ENCODE data around the gene PLPP4.
A peak's percentile ranks its signal among the peaks of the same experiment; 100 is the strongest.

PLPP4 gene

GRCh38 chr10:120492346-120492745, 35.3 kb downstream of the PLPP4 start:
- no peak for DNase-seq

- DNase-seq: no peak
Observed at GRCh38 chr10:120493411-120494312, 36.6 kb downstream of the PLPP4 start.

GRCh38 chr10:120494313-120494710, 37.3 kb downstream of the PLPP4 start:
- DNase-seq: no peak

- DNase-seq: no peak
Observed at GRCh38 chr10:120495226-120496009, 38.4 kb downstream of the PLPP4 start.

GRCh38 chr10:120499883-120500282, 42.9 kb downstream of the PLPP4 start:
- no peak for DNase-seq

- no peak for DNase-seq
Observed at GRCh38 chr10:120503689-120504088, 46.7 kb downstream of the PLPP4 start.

- DNase-seq: peak; percentile 1 to 8
Observed at GRCh38 chr10:120504227-120504626, 47.2 kb downstream of the PLPP4 start.

- no peak for DNase-seq
Observed at GRCh38 chr10:120505056-120505455, 48.0 kb downstream of the PLPP4 start.

- DNase-seq: no peak
Observed at GRCh38 chr10:120505866-120506265, 48.8 kb downstream of the PLPP4 start.

- no peak for DNase-seq
Observed at GRCh38 chr10:120506674-120507073, 49.6 kb downstream of the PLPP4 start.

GRCh38 chr10:120507175-120507574, 50.1 kb downstream of the PLPP4 start:
- DNase-seq: no peak

- DNase-seq: no peak
Observed at GRCh38 chr10:120507651-120508050, 50.6 kb downstream of the PLPP4 start.

- no peak for DNase-seq
Observed at GRCh38 chr10:120508393-120508792, 51.4 kb downstream of the PLPP4 start.

- DNase-seq: no peak
Observed at GRCh38 chr10:120508966-120509365, 51.9 kb downstream of the PLPP4 start.

GRCh38 chr10:120511165-120511564, 54.1 kb downstream of the PLPP4 start:
- DNase-seq: no peak

GRCh38 chr10:120513307-120513796, 56.3 kb downstream of the PLPP4 start:
- DNase-seq: no peak

GRCh38 chr10:120514035-120514620, 57.1 kb downstream of the PLPP4 start:
- DNase-seq: peak; percentile 1 to 35

- DNase-seq: no peak
Observed at GRCh38 chr10:120514959-120515358, 57.9 kb downstream of the PLPP4 start.

GRCh38 chr10:120515741-120516140, 58.7 kb downstream of the PLPP4 start:
- no peak for DNase-seq

GRCh38 chr10:120516426-120516825, 59.4 kb downstream of the PLPP4 start:
- DNase-seq: no peak

- DNase-seq: no peak
Observed at GRCh38 chr10:120517196-120517595, 60.2 kb downstream of the PLPP4 start.

- no peak for DNase-seq
Observed at GRCh38 chr10:120517881-120518484, 61.0 kb downstream of the PLPP4 start.

- no peak for DNase-seq
Observed at GRCh38 chr10:120521880-120522279, 64.9 kb downstream of the PLPP4 start.

Measured in inflammatory macrophage treated with lipopolysaccharide for 1 hour (primary cell).